Natural killer cell (primary cell): ENCODE measurements around the gene FGL2. TPM values are rescaled to one million over a fixed set of nuclear protein-coding genes. Genes with fewer than 3 reads are reported as not detected.
"Not testable (repeated sequence)": the region's sequence is repeated elsewhere in the genome, so short reads cannot be mapped to it uniquely, and the experiment has no call there.

Experiments
- ATAC-seq, 3 donors: fragments of 150-1000 bp in 2 of 3; fragments of 200-7000 bp in 1 of 3; cut with Tn5 transposase; 1 replicate in 1 of 3; 2 replicates in 2 of 3; pipeline ENCODE4 v1.10.0; 2021; ENCODE audit warnings: mild to moderate bottlenecking in 2 of 3, moderate library complexity in 2 of 3
- DNase-seq, 2 donors: peaks; one replicate each; pipeline versions ENCODE4 v3.0.0 to v3.0.0-alpha.2; 2013 to 2021; ENCODE audit warnings: mixed read lengths in 1 of 2
- H3K27ac ChIP-seq: one replicate; pipeline ENCODE4 v1.5.1; 2013; ENCODE audit warnings: mild to moderate bottlenecking, low read length
- H3K27me3 ChIP-seq: one replicate; pipeline ENCODE4 v1.6.1; 2013; ENCODE audit warnings: low read length; ENCODE audit not compliant: control insufficient read depth, insufficient read depth
- H3K36me3 ChIP-seq: one replicate; pipeline ENCODE4 v1.6.1; 2013; ENCODE audit warnings: low read length; ENCODE audit not compliant: control insufficient read depth, insufficient read depth
- H3K4me1 ChIP-seq: one replicate; pipeline ENCODE4 v1.6.1; 2013; ENCODE audit warnings: low read length; ENCODE audit not compliant: control insufficient read depth, insufficient read depth
- H3K4me3 ChIP-seq: one replicate; pipeline ENCODE4 v1.5.1; 2013; ENCODE audit warnings: low read length
- H3K9me3 ChIP-seq: one replicate; pipeline ENCODE4 v1.6.1; 2013; ENCODE audit warnings: low read length; ENCODE audit not compliant: control insufficient read depth, insufficient read depth
- H3K27ac Mint-ChIP-seq, 2 donors: one replicate each; pipeline ENCODE4 v1.8.0; 2022; ENCODE audit warnings: mild to moderate bottlenecking in 2 of 2, mixed read lengths in 2 of 2, moderate library complexity in 1 of 2
- H3K27me3 Mint-ChIP-seq, 2 donors: one replicate each; pipeline ENCODE4 v1.8.0; 2022; ENCODE audit warnings: low read depth in 2 of 2, mixed read lengths in 2 of 2
- H3K36me3 Mint-ChIP-seq: one replicate; pipeline ENCODE4 v1.8.0; 2022; ENCODE audit warnings: mixed read lengths
- H3K4me1 Mint-ChIP-seq, 2 donors: one replicate each; pipeline ENCODE4 v1.8.0; 2022; ENCODE audit warnings: mixed read lengths in 2 of 2
- H3K4me3 Mint-ChIP-seq: one replicate; pipeline ENCODE4 v1.8.0; 2022; ENCODE audit warnings: mild to moderate bottlenecking, moderate library complexity, mixed read lengths
- H3K9me3 Mint-ChIP-seq, 2 donors: one replicate each; pipeline ENCODE4 v1.8.0; 2022; ENCODE audit warnings: mixed read lengths in 2 of 2
- WGBS: methylation state at CpG from one replicate; pipeline ENCODE4 v1.1.7; 2013; ENCODE audit warnings: missing lambda C conversion rate; ENCODE audit not compliant: insufficient coverage; 5-methylcytosine and 5-hydroxymethylcytosine counted together
- intact Hi-C: fragments of 100-400 bp; cut with micrococcal nuclease; formaldehyde crosslinking; loops from one replicate; pipeline ENCODE4 v1.14.2; 2022
- total RNA-seq, 4 donors: library from RNA; stranded (reverse); fragments of 120-200 nt in 1 of 4; gene quantifications; one replicate each; pipeline versions ENCODE4 v1.2.3 to v1.2.4, GENCODE V29; 2013 to 2022

The FGL2 gene
- total RNA-seq, 3 donors from 2014 or later (not counting 1 experiment from before 2014, with no cell fraction given), result 38.4 to 51.5 (median 44.5) TPM

GRCh38 chr7:77177321-77177904, 22.2 kb downstream of the FGL2 start:
- H3K36me3 Mint-ChIP-seq, H3K36me3 ChIP-seq, H3K27me3 Mint-ChIP-seq, H3K4me1 Mint-ChIP-seq, H3K4me3 ChIP-seq, H3K9me3 ChIP-seq, intact Hi-C loops, H3K27me3 ChIP-seq, H3K27ac Mint-ChIP-seq, H3K9me3 Mint-ChIP-seq, ATAC-seq, DNase-seq, H3K27ac ChIP-seq, H3K4me3 Mint-ChIP-seq, H3K4me1 ChIP-seq: not testable (repeated sequence)
- WGBS, result 96% methylated on average over 3 of the region's 9 CpGs

- intact Hi-C loops, H3K27me3 ChIP-seq, H3K4me3 Mint-ChIP-seq, H3K4me3 ChIP-seq, H3K4me1 Mint-ChIP-seq, H3K36me3 ChIP-seq, H3K27ac Mint-ChIP-seq, H3K27ac ChIP-seq, H3K27me3 Mint-ChIP-seq, H3K9me3 ChIP-seq, DNase-seq, H3K36me3 Mint-ChIP-seq, H3K4me1 ChIP-seq, H3K9me3 Mint-ChIP-seq, ATAC-seq: not testable (repeated sequence)
- no CpG with 5 or more reads among the region's 3 CpGs for WGBS
Observed at GRCh38 chr7:77175274-77175800, 24.3 kb downstream of the FGL2 start.

DNA sequence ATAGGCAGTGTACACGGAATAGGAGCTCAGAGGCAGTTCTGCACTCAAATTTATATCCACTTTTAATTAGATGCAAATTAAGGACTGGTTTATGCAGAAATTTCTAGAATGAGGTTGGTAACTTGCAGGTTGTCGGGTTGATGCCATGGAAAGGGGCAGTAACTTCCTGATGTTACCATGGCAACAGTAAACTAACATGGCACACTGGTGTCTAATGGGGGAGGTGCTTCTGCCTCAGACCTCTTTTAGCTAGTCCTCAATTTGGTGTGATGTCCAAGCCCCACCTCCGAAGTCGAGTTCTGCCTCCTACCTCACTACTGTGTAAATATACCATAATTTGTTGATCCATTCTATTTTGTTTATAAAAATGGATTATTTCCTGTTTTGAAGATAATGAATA, 25.2 kb downstream of the FGL2 start:
- H3K36me3 ChIP-seq, H3K27me3 ChIP-seq, DNase-seq, H3K4me3 Mint-ChIP-seq, H3K4me3 ChIP-seq, H3K36me3 Mint-ChIP-seq, H3K27ac Mint-ChIP-seq, H3K4me1 Mint-ChIP-seq, H3K9me3 Mint-ChIP-seq, H3K9me3 ChIP-seq, H3K27me3 Mint-ChIP-seq, ATAC-seq, H3K4me1 ChIP-seq, H3K27ac ChIP-seq, intact Hi-C loops: not testable (repeated sequence)
- WGBS, result no CpG with 5 or more reads among the region's 4 CpGs

GRCh38 chr7:77172437-77173172, 27.0 kb downstream of the FGL2 start:
- ATAC-seq, H3K4me3 ChIP-seq, intact Hi-C loops, H3K4me3 Mint-ChIP-seq, H3K4me1 ChIP-seq, H3K27ac Mint-ChIP-seq, H3K27me3 ChIP-seq, H3K36me3 ChIP-seq, H3K36me3 Mint-ChIP-seq, H3K27me3 Mint-ChIP-seq, H3K27ac ChIP-seq, H3K9me3 ChIP-seq, DNase-seq, H3K9me3 Mint-ChIP-seq, H3K4me1 Mint-ChIP-seq: not testable (repeated sequence)
- WGBS, result 94% methylated on average over 2 of the region's 6 CpGs

DNA sequence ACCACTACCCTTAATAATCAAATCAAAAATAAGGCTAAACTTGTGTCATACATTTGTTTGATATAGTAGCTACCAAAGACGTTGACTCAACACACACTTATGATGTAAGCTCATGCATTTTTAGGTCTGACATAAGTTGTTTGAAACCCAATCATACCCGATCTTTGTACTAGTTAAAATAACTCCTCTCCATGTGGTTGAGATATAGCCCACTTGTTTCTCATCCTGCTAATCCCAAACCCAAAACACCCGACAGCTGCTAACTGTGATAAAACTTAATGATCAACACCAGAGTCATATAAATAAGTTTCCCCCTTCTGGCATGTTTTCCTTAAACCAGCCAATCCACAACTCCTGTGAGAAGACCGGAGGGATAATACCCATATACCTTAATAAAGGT, 28.5 kb downstream of the FGL2 start:
- H3K36me3 ChIP-seq, H3K4me3 Mint-ChIP-seq, ATAC-seq, H3K9me3 ChIP-seq, H3K36me3 Mint-ChIP-seq, H3K4me1 Mint-ChIP-seq, H3K4me1 ChIP-seq, H3K9me3 Mint-ChIP-seq, H3K4me3 ChIP-seq, H3K27me3 Mint-ChIP-seq, H3K27ac ChIP-seq, H3K27me3 ChIP-seq, intact Hi-C loops, H3K27ac Mint-ChIP-seq, DNase-seq: not testable (repeated sequence)
- 79% methylated on average over 4 of the region's 4 CpGs for WGBS
